Measurements from ENCODE around the gene PHYKPL. TPM values are rescaled to one million over a fixed set of nuclear protein-coding genes. Genes with fewer than 3 reads are reported as not detected.

Gene PHYKPL
- polyA plus RNA-seq, 1 donor (not counting 4 experiments of a cell fraction or from before 2014, with no cell fraction given), result 38.8 TPM

GRCh38 chr5:178272591-178272990 lies 40.0 kb upstream of the PHYKPL start:
- Histone ChIP-seq H3K79me2 (ENCODE audit: control insufficient read depth, insufficient read depth, low read length) (no peaks in the 10 kb centered on the region), H3K9ac (ENCODE audit: control insufficient read depth, extremely low read depth, insufficient read depth, low read length) (no peak overlapping the region), H3K27me3 (ENCODE audit: control insufficient read depth, extremely low read depth, insufficient read depth, low read length) (peaks cover 4% of the 10 kb centered on the region), H3K9me1 (ENCODE audit: control insufficient read depth, extremely low read depth, insufficient read depth, low read length) (no peaks in the 10 kb centered on the region), H4K20me1 (ENCODE audit: control insufficient read depth, extremely low read depth, insufficient read depth, low read length) (no peaks in the 10 kb centered on the region), H3K4me3 (ENCODE audit: control insufficient read depth in 2 of 3, extremely low read depth in 1 of 3, insufficient read depth in 2 of 3, low read depth in 1 of 3, low read length in 3 of 3) (no peak overlapping the region), H3K36me3 (ENCODE audit: control insufficient read depth in 2 of 2, extremely low read depth in 1 of 2, insufficient read depth in 2 of 2, low read length in 2 of 2) (no peaks in the 10 kb centered on the region), H3K27ac (ENCODE audit: control insufficient read depth, insufficient read depth, low read length) (no peak overlapping the region), H3K4me2 (ENCODE audit: control insufficient read depth, extremely low read depth, insufficient read depth, low read depth, low read length) (no peak overlapping the region), H3K9me3 (ENCODE audit: control insufficient read depth, low read depth, low read length) (peaks cover 3% of the 10 kb centered on the region), H2AFZ (ENCODE audit: control insufficient read depth, low read length) (no peak overlapping the region), H3K4me1 (ENCODE audit: control insufficient read depth, extremely low read depth, insufficient read depth, low read length) (no peaks in the 10 kb centered on the region)
- dilution Hi-C loops (cut with MboI; ENCODE audit: extremely low pct_ligation_motif_present, low sequenced_read_pairs), result no loop called here
- no peak for TF ChIP-seq EZH2 (IDR thresholded peaks at IDR 0.05; ENCODE audit: low read length)
- TF ChIP-seq CTCF (optimal IDR thresholded peaks at IDR 0.05 in 1 of 3, IDR thresholded peaks at IDR 0.05 in 1 of 3, conservative IDR thresholded peaks at IDR 0.05 in 1 of 3; ENCODE audit: extremely low read depth in 1 of 3, insufficient read depth in 2 of 3, low read length in 3 of 3), result no peak
- no peak for FAIRE-seq
- DNase-seq (ENCODE audit: low read depth, low spot score), result no peak

- Histone ChIP-seq H3K4me1 (ENCODE audit: control insufficient read depth, extremely low read depth, insufficient read depth, low read length) (no peaks in the 10 kb centered on the region), H3K36me3 (ENCODE audit: control insufficient read depth in 2 of 2, extremely low read depth in 1 of 2, insufficient read depth in 2 of 2, low read length in 2 of 2) (no peaks in the 10 kb centered on the region), H3K79me2 (ENCODE audit: control insufficient read depth, insufficient read depth, low read length) (no peaks in the 10 kb centered on the region), H3K4me2 (ENCODE audit: control insufficient read depth, extremely low read depth, insufficient read depth, low read depth, low read length) (no peak overlapping the region), H3K9ac (ENCODE audit: control insufficient read depth, extremely low read depth, insufficient read depth, low read length) (no peak overlapping the region), H3K27me3 (ENCODE audit: control insufficient read depth, extremely low read depth, insufficient read depth, low read length) (peaks cover 4% of the 10 kb centered on the region), H3K4me3 (ENCODE audit: control insufficient read depth in 2 of 3, extremely low read depth in 1 of 3, insufficient read depth in 2 of 3, low read depth in 1 of 3, low read length in 3 of 3) (no peak overlapping the region), H4K20me1 (ENCODE audit: control insufficient read depth, extremely low read depth, insufficient read depth, low read length) (no peaks in the 10 kb centered on the region), H3K9me1 (ENCODE audit: control insufficient read depth, extremely low read depth, insufficient read depth, low read length) (no peaks in the 10 kb centered on the region), H3K27ac (ENCODE audit: control insufficient read depth, insufficient read depth, low read length) (no peak overlapping the region), H2AFZ (ENCODE audit: control insufficient read depth, low read length) (no peak overlapping the region), H3K9me3 (ENCODE audit: control insufficient read depth, low read depth, low read length) (peaks cover 3% of the 10 kb centered on the region)
- DNase-seq (ENCODE audit: low read depth, low spot score), result no peak
- dilution Hi-C loops (cut with MboI; ENCODE audit: extremely low pct_ligation_motif_present, low sequenced_read_pairs), result no loop called here
- TF ChIP-seq CTCF (optimal IDR thresholded peaks at IDR 0.05 in 1 of 3, IDR thresholded peaks at IDR 0.05 in 1 of 3, conservative IDR thresholded peaks at IDR 0.05 in 1 of 3; ENCODE audit: extremely low read depth in 1 of 3, insufficient read depth in 2 of 3, low read length in 3 of 3) (no peak), EZH2 (IDR thresholded peaks at IDR 0.05; ENCODE audit: low read length) (no peak)
- no peak for FAIRE-seq
Observed at GRCh38 chr5:178271726-178272479, 39.3 kb upstream of the PHYKPL start.
